Panc1 (cell line): ENCODE data around the gene MC1R. TPM values are rescaled to one million over a fixed set of nuclear protein-coding genes. Genes with fewer than 3 reads are reported as not detected.

ENCODE experiments used
- ATAC-seq: fragments of 200-7000 bp; cut with Tn5 transposase; 2 replicates; pipeline ENCODE4 v1.9.1; 2020; ENCODE audit warnings: mild to moderate bottlenecking, moderate library complexity
- BruUV-seq: library from RNA; stranded (reverse); fragments of 400-500 nt; replicated peaks from 2 replicates; lab custom pipeline; 2021; lab: Mats Ljungman, UMichigan
- CTCF ChIA-PET: fragments of 300-600 bp; sonication (Branson Sonifier 250); formaldehyde crosslinking; loops from one replicate; lab custom pipeline; 2022; ENCODE audit warnings: antibody characterized with exemption; lab: Charles Lee
- POLR2A ChIA-PET: fragments of 300-600 bp; sonication (Branson Sonifier 250); formaldehyde crosslinking; loops from one replicate; lab custom pipeline; 2022; ENCODE audit warnings: antibody characterized with exemption; lab: Charles Lee
- DNase-seq: peaks from one replicate; pipeline ENCODE4 v3.0.0-alpha.2; 2010; ENCODE audit warnings: low read depth, low spot score
- H3K27ac ChIP-seq: 2 replicates; pipeline ENCODE4 v1.5.1; 2011; ENCODE audit warnings: mild to moderate bottlenecking, low read length, inconsistent platforms
- H3K27me3 ChIP-seq: fragments of 200-500 bp; sonication (Bioruptor generic); 2 replicates; pipeline ENCODE4 v1.6.0; 2014; ENCODE audit warnings: low read length, inconsistent platforms; ENCODE audit not compliant: control insufficient read depth, insufficient read depth
- H3K36me3 ChIP-seq: fragments of 200-500 bp; sonication (Bioruptor generic); 2 replicates; pipeline ENCODE4 v1.5.1; 2014; ENCODE audit warnings: inconsistent platforms, mild to moderate bottlenecking, low read length, moderate library complexity; ENCODE audit not compliant: control insufficient read depth, insufficient read depth
- H3K4me1 ChIP-seq: 2 replicates; pipeline ENCODE4 v1.5.1; 2011; ENCODE audit warnings: inconsistent platforms, mild to moderate bottlenecking, low read length, moderate library complexity; ENCODE audit not compliant: control insufficient read depth, insufficient read depth
- H3K4me3 ChIP-seq, 2 experiments: 2 replicates each; pipeline ENCODE4 v1.5.1; 2011 to 2012; ENCODE audit warnings: low read depth in 2 of 2, low read length in 2 of 2, mild to moderate bottlenecking in 2 of 2, inconsistent platforms in 1 of 2, moderate library complexity in 1 of 2
- H3K9me3 ChIP-seq: fragments of 200-500 bp; sonication (Bioruptor generic); 2 replicates; pipeline ENCODE4 v1.5.1; 2014; ENCODE audit warnings: low read depth, mild to moderate bottlenecking, inconsistent platforms, low read length, moderate library complexity; ENCODE audit not compliant: control insufficient read depth, insufficient read depth
- POLR2AphosphoS5 ChIP-seq: IDR thresholded peaks from 2 replicates; pipeline ENCODE4 v1.6.1; 2012; ENCODE audit warnings: mild to moderate bottlenecking, low read depth, low read length, moderate library complexity
- SIN3A ChIP-seq: IDR thresholded peaks from 2 replicates; pipeline ENCODE4 v1.6.1; 2012; ENCODE audit warnings: low read depth, mild to moderate bottlenecking, low read length, moderate library complexity, borderline replicate concordance; ENCODE audit not compliant: insufficient read depth
- TCF7L2 ChIP-seq: IDR thresholded peaks from 2 replicates; pipeline ENCODE4 v1.6.1; 2011; ENCODE audit warnings: mild to moderate bottlenecking, low read depth, low read length, inconsistent platforms
- in situ Hi-C: cut with HindIII; loops from 2 replicates; pipeline ENCODE4 v1.10.0; 2016; ENCODE audit warnings: low sequenced_read_pairs, low pct_unique_long_range_greater_than_20kb
- intact Hi-C: fragments of 100-400 bp; cut with micrococcal nuclease; formaldehyde crosslinking; loops from one replicate; pipeline ENCODE4 v1.10.0; 2022; ENCODE audit not compliant: unreplicated experiment
- total RNA-seq: library from RNA; stranded (reverse); gene quantifications from one replicate; pipeline ENCODE4 v1.2.1, GENCODE V29; 2021; ENCODE audit not compliant: unreplicated experiment
- TF ChIP-seq, protein P1 (sequence below): fragments of 450-650 bp; IDR thresholded peaks from 2 replicates; pipeline ENCODE4 v1.5.1; 2017; ENCODE audit warnings: mild to moderate bottlenecking
- TF ChIP-seq, protein P2 (sequence below), 2 experiments: IDR thresholded peaks; 2 replicates each; pipeline ENCODE4 v1.6.1; 2011 to 2012; ENCODE audit warnings: low read depth in 2 of 2, control low read depth in 1 of 2, low read length in 1 of 2, mild to moderate bottlenecking in 1 of 2, moderate library complexity in 1 of 2; ENCODE audit not compliant: insufficient read depth in 1 of 2

Gene MC1R
- total RNA-seq, 1 experiment from 2014 or later: 8.7 TPM

DNA sequence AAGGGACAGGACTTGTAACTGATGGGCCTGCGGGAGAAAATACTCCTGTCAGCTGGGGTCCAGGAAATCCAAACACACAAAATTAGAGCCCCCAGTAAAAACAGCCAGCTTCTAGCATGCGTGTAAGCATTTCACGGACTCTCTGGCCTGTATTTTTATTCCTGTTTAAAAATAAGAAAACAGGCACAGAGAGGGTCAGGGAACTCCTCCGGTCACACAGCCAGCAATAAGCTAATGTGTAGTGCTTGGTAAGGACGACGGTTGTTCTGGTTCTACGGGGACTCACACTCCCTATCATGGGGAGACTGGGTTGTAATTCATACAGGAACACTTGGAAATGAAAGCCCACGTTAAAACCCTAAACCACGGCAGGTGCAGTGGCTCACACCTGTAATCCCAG is 46.8 kb upstream of the MC1R start:
- BruUV-seq: TSS peak; percentile 85

DNA sequence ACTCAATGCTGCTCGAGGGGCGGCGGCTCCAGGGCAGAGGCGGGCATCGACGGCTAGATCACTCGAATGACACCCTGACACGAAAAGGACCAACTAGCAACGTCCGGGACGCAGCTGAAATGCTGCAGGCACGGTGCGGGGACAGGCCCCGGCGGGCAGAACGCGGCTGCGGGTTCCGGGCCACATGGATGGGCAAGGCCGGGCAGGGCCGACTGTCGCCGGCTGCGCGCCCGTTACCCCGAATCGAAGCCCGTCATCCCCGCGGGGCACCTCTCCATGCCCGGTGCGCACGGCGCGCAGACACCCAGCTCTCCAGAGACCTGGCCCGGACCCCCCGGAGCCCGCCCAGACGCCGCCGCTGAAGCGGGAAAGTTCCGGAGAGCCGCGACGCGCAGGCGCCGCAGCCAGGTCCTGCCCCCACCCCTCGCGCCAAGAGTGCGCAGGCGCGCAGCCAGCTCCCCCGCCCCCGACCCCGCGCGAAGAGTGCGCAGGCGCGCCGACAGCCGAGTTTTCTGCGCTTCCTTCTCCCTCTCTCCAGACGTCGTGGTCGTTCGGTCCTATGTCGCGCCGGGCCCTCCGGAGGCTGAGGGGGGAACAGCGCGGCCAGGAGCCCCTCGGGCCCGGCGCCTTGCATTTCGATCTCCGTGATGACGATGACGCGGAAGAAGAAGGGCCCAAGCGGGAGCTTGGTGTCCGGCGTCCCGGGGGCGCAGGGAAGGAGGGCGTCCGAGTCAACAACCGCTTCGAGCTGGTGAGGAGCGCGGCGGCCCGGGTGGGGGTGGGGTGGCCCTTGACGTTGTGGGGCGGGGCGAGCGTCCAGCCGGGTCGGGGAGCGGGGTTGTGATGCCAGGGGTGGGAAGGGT is 45.3 kb upstream of the MC1R start, which contains the start of gene TCF25:
Gene TCF25, plus strand, starts transcription at position 484 of the 863 bp plus-strand sequence. Its CDS starts 76 bp downstream, at position 560.
- TF ChIP-seq SIN3A (no peak), POLR2AphosphoS5 (peak; percentile 76)
- in situ Hi-C loops (no loop called here), intact Hi-C loops (no loop called here)
- CTCF ChIA-PET: interaction anchor here (1.0 to 1.6 kb wide), 2 partner anchors 13 to 168 kb away, joined by 3 to 11 read pairs; no protein-coding TSS in a partner anchor
- Histone ChIP-seq H3K4me3 (peak within 1 kb of the TSS; percentile 66 to 70), H3K27ac (peak within 1 kb of the TSS; percentile 83), H3K36me3 (peaks cover 9% of the 10 kb centered on the region), H3K27me3 (no peaks in the 10 kb centered on the region), H3K4me1 (peaks cover 3% of the 10 kb centered on the region; the same call in 1 of the 2 replicates), H3K9me3 (no peaks in the 10 kb centered on the region)
- POLR2A ChIA-PET: interaction anchor here (0.6 to 1.1 kb wide), 5 partner anchors 29 to 1009 kb away, joined by 3 to 10 read pairs (median 8); no protein-coding TSS in a partner anchor
- ATAC-seq (peak; percentile 72), DNase-seq (peak; percentile 33)
- TSS peak; percentile 69 for BruUV-seq

More for the DNA sequence above, 46.8 kb upstream of the MC1R start:
- no peak overlapping the region for H3K27ac ChIP-seq
- no peak overlapping the region for H3K4me3 ChIP-seq
- no peak for TF ChIP-seq SIN3A
- TF ChIP-seq, protein P1, sequence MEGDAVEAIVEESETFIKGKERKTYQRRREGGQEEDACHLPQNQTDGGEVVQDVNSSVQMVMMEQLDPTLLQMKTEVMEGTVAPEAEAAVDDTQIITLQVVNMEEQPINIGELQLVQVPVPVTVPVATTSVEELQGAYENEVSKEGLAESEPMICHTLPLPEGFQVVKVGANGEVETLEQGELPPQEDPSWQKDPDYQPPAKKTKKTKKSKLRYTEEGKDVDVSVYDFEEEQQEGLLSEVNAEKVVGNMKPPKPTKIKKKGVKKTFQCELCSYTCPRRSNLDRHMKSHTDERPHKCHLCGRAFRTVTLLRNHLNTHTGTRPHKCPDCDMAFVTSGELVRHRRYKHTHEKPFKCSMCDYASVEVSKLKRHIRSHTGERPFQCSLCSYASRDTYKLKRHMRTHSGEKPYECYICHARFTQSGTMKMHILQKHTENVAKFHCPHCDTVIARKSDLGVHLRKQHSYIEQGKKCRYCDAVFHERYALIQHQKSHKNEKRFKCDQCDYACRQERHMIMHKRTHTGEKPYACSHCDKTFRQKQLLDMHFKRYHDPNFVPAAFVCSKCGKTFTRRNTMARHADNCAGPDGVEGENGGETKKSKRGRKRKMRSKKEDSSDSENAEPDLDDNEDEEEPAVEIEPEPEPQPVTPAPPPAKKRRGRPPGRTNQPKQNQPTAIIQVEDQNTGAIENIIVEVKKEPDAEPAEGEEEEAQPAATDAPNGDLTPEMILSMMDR: no peak
- TF ChIP-seq POLR2AphosphoS5: no peak
- no peak for TF ChIP-seq TCF7L2
- TF ChIP-seq, protein P2, sequence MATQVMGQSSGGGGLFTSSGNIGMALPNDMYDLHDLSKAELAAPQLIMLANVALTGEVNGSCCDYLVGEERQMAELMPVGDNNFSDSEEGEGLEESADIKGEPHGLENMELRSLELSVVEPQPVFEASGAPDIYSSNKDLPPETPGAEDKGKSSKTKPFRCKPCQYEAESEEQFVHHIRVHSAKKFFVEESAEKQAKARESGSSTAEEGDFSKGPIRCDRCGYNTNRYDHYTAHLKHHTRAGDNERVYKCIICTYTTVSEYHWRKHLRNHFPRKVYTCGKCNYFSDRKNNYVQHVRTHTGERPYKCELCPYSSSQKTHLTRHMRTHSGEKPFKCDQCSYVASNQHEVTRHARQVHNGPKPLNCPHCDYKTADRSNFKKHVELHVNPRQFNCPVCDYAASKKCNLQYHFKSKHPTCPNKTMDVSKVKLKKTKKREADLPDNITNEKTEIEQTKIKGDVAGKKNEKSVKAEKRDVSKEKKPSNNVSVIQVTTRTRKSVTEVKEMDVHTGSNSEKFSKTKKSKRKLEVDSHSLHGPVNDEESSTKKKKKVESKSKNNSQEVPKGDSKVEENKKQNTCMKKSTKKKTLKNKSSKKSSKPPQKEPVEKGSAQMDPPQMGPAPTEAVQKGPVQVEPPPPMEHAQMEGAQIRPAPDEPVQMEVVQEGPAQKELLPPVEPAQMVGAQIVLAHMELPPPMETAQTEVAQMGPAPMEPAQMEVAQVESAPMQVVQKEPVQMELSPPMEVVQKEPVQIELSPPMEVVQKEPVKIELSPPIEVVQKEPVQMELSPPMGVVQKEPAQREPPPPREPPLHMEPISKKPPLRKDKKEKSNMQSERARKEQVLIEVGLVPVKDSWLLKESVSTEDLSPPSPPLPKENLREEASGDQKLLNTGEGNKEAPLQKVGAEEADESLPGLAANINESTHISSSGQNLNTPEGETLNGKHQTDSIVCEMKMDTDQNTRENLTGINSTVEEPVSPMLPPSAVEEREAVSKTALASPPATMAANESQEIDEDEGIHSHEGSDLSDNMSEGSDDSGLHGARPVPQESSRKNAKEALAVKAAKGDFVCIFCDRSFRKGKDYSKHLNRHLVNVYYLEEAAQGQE (IDR thresholded peaks at IDR 0.05; ENCODE audit: insufficient read depth in 1 of 2, low read depth in 2 of 2, low read length in 1 of 2): no peak
- ATAC-seq (no peak), DNase-seq (no peak)
- no peaks in the 10 kb centered on the region for H3K9me3 ChIP-seq
- in situ Hi-C loops: no loop called here
- H3K27me3 ChIP-seq: no peaks in the 10 kb centered on the region
- POLR2A ChIA-PET: no interaction called here
- peaks cover 4% of the 10 kb centered on the region for H3K36me3 ChIP-seq
- intact Hi-C loops: no loop called here
- peaks cover 3% of the 10 kb centered on the region; the same call in 1 of the 2 replicates for H3K4me1 ChIP-seq
- CTCF ChIA-PET: no interaction called here
